HepG2 (cell line): ENCODE data around the gene NAIF1. TPM values are rescaled to one million over a fixed set of nuclear protein-coding genes. Genes with fewer than 3 reads are reported as not detected.
A peak's percentile ranks its signal among the peaks of the same experiment; 100 is the strongest.

Experiments
- ATAC-seq: fragments of 200-7000 bp; cut with Tn5 transposase; 3 replicates; pipeline ENCODE4 v1.9.1; 2020; ENCODE audit warnings: mild to moderate bottlenecking, moderate library complexity
- BruUV-seq: library from RNA; stranded (reverse); fragments of 400-500 nt; replicated peaks from 2 replicates; lab custom pipeline; 2021; lab: Mats Ljungman, UMichigan
- CTCF ChIA-PET: fragments of 300-600 bp; formaldehyde crosslinking; extraction: SDS; loops from one replicate; lab custom pipeline; 2021; ENCODE audit warnings: low total read pairs, inconsistent platforms, low intra/inter-chr PET ratio; lab: Yijun Ruan, JAX
- POLR2A ChIA-PET: fragments of 350-600 bp; sonication (Branson Sonifier 250); formaldehyde crosslinking; loops from one replicate; lab custom pipeline; 2020; ENCODE audit warnings: antibody characterized with exemption, inconsistent platforms; lab: Yijun Ruan, JAX
- DNase-seq: peaks from one replicate; pipeline ENCODE4 v3.0.0-alpha.2; 2015; ENCODE audit warnings: low spot score
- FAIRE-seq: peaks from 3 replicates; lab custom pipeline; 2011; peaks lifted over from hg19 to GRCh38; lab: Jason Lieb, UNC
- H2AFZ ChIP-seq: one replicate; pipeline ENCODE4 v1.6.1; 2011; ENCODE audit warnings: low read length, inconsistent platforms
- H3K27ac ChIP-seq: fragments of 300-600 bp; 3 replicates; pipeline ENCODE4 v1.8.0; 2011; ENCODE audit warnings: mixed run types, mild to moderate bottlenecking, mixed read lengths, low read length, inconsistent platforms; ENCODE audit not compliant: insufficient read depth; ENCODE audit errors: extremely low read length
- H3K27me3 ChIP-seq, 2 experiments: fragments of 200-600 bp in 1 of 2; 2 replicates in 1 of 2; 3 replicates in 1 of 2; pipeline versions ENCODE4 v1.6.0 to v1.8.0; 2011; ENCODE audit warnings: low read length in 2 of 2, mild to moderate bottlenecking in 2 of 2, moderate library complexity in 2 of 2, inconsistent platforms in 1 of 2; ENCODE audit not compliant: insufficient read depth in 2 of 2, control insufficient read depth in 1 of 2
- H3K36me3 ChIP-seq, 2 experiments: fragments of 200-600 bp in 1 of 2; replicated peaks in 1 of 2; 2 replicates in 1 of 2; 3 replicates in 1 of 2; pipeline versions ENCODE4 v1.5.1 to v1.8.0; 2011; ENCODE audit warnings: low read length in 2 of 2, inconsistent platforms in 1 of 2; ENCODE audit not compliant: insufficient read depth in 2 of 2, control insufficient read depth in 1 of 2
- H3K4me1 ChIP-seq: 2 replicates; pipeline ENCODE4 v1.5.1; 2012; ENCODE audit warnings: low read length, inconsistent platforms; ENCODE audit not compliant: insufficient read depth
- H3K4me2 ChIP-seq: 2 replicates; pipeline ENCODE4 v1.6.0; 2011; ENCODE audit warnings: low read depth, low read length, inconsistent platforms
- H3K4me3 ChIP-seq, 3 experiments: fragments of 200-600 bp in 1 of 3; sonication (generic), shearing (Covaris generic) in 1 of 3; replicated peaks in 1 of 3; 2 replicates each; pipeline ENCODE4 v1.5.1; 2011 to 2016; ENCODE audit warnings: low read length in 3 of 3, inconsistent platforms in 2 of 3, low read depth in 2 of 3, mild to moderate bottlenecking in 2 of 3, control low read depth in 1 of 3, mixed read lengths in 1 of 3; ENCODE audit not compliant: insufficient read depth in 1 of 3
- H3K79me2 ChIP-seq: one replicate; pipeline ENCODE4 v1.6.1; 2011; ENCODE audit warnings: low read length, inconsistent platforms; ENCODE audit not compliant: insufficient read depth
- H3K9ac ChIP-seq: 2 replicates; pipeline ENCODE4 v1.6.0; 2011; ENCODE audit warnings: mild to moderate bottlenecking, low read depth, low read length, inconsistent platforms; ENCODE audit not compliant: insufficient read depth
- H3K9me3 ChIP-seq: 2 replicates; pipeline ENCODE4 v1.5.1; 2012; ENCODE audit warnings: mild to moderate bottlenecking, low read length
- H4K20me1 ChIP-seq: 2 replicates; pipeline ENCODE4 v1.6.0; 2011; ENCODE audit warnings: inconsistent platforms, mild to moderate bottlenecking, low read length, moderate library complexity; ENCODE audit not compliant: insufficient read depth
- GATA4 ChIP-seq: sonication (generic); IDR thresholded peaks from 2 replicates; pipeline ENCODE4 v1.6.1; 2016; ENCODE audit warnings: antibody characterized with exemption, low read depth, borderline replicate concordance
- MXI1 ChIP-seq: IDR thresholded peaks from 3 replicates; pipeline ENCODE4 v1.6.1; 2012; ENCODE audit warnings: low read depth, low read length, inconsistent platforms, borderline replicate concordance
- NFYB ChIP-seq: sonication (generic); formaldehyde crosslinking; IDR thresholded peaks from 2 replicates; pipeline ENCODE4 v1.4.0; 2020; ENCODE audit warnings: missing genetic modification reagents
- NFYC ChIP-seq: IDR thresholded peaks from 2 replicates; pipeline ENCODE4 v1.6.1; 2016; ENCODE audit warnings: missing genetic modification reagents, missing compliant biosample characterization
- PATZ1 ChIP-seq: sonication (generic); formaldehyde crosslinking; IDR thresholded peaks from 2 replicates; pipeline ENCODE4 v1.4.0; 2020; ENCODE audit warnings: missing genetic modification reagents
- RFX1 ChIP-seq: fragments of 450-650 bp; IDR thresholded peaks from 2 replicates; pipeline ENCODE4 v1.6.1; 2017
- RFX3 ChIP-seq: IDR thresholded peaks from 2 replicates; pipeline ENCODE4 v1.6.1; 2016; ENCODE audit warnings: missing biosample characterization, missing genetic modification reagents
- RNF219 ChIP-seq: sonication (generic); formaldehyde crosslinking; IDR thresholded peaks from 2 replicates; pipeline ENCODE4 v1.5.0; 2020; ENCODE audit warnings: mild to moderate bottlenecking, missing genetic modification reagents
- ZBTB20 ChIP-seq: sonication (generic); formaldehyde crosslinking; IDR thresholded peaks from 2 replicates; pipeline ENCODE4 v1.8.1; 2023; ENCODE audit warnings: missing genetic modification reagents, low read depth, mild to moderate bottlenecking, borderline replicate concordance
- ZNF816 ChIP-seq: sonication (generic); formaldehyde crosslinking; IDR thresholded peaks from 2 replicates; pipeline ENCODE4 v1.8.0; 2022; ENCODE audit warnings: missing genetic modification reagents, mild to moderate bottlenecking, borderline replicate concordance
- WGBS: methylation state at CpG from one replicate; pipeline ENCODE4 v1.1.6; 2017; ENCODE audit warnings: low lambda C conversion rate; 5-methylcytosine and 5-hydroxymethylcytosine counted together
- in situ Hi-C: cut with HindIII; loops from 2 replicates; pipeline ENCODE4 v1.10.0; 2017; ENCODE audit warnings: low pct_unique_long_range_greater_than_20kb; ENCODE audit not compliant: extremely low pct_ligation_motif_present
- intact Hi-C: fragments of 100-400 bp; cut with micrococcal nuclease; formaldehyde crosslinking; loops from one replicate; pipeline ENCODE4 v1.10.0; 2022; ENCODE audit not compliant: unreplicated experiment
- polyA plus RNA-seq, 8 experiments: library from polyadenylated mRNA; depleted of rRNA in 3 of 8; stranded (reverse) in 7 of 8; unstranded in 1 of 8; fragments of >200 nt; fragmentation: Illumina TruSeq in 4 of 8; extraction: Trizol in 4 of 8; gene quantifications; 2 replicates each; pipeline versions ENCODE4 v1.2.1 to v1.2.3, GENCODE V29; 2011 to 2016; ENCODE audit warnings: low read depth in 4 of 8, missing spikeins in 1 of 8, mixed read lengths in 1 of 8; ENCODE audit not compliant: insufficient read depth in 1 of 8
- total RNA-seq, 5 experiments: library from RNA; depleted of rRNA; stranded (reverse); fragments of >200 nt; fragmentation: Illumina TruSeq; extraction: Trizol; gene quantifications; 2 replicates each; pipeline ENCODE4 v1.2.3, GENCODE V29; 2016; ENCODE audit warnings: low read depth in 1 of 5

NAIF1 gene
- total and polyA plus RNA-seq, 2 of the 13 experiments (the other 11 are each of a cell fraction or from before 2014, with no cell fraction given): 6.0 to 6.9 TPM

GRCh38 chr9:128094950-128095544 lies 27.9 kb upstream of the NAIF1 start (continued):
- TF ChIP-seq RNF219 (CRISPR knock-in tag) (no peak), PATZ1 (CRISPR knock-in tag) (peak; percentile 84)

- H3K9me3 ChIP-seq: no peaks in the 10 kb centered on the region
- no peak overlapping the region for H3K9ac ChIP-seq
- ChIA-PET POLR2A (interaction anchor here (0.6 to 1.3 kb wide), 4 partner anchors 9 to 35 kb away, joined by 3 to 6 read pairs (median 4); partner anchors contain the start of gene NAIF1), CTCF (no interaction called here)
- DNase-seq (no peak), FAIRE-seq (no peak), ATAC-seq (no peak)
- no peak overlapping the region for H3K4me3 ChIP-seq
- H2AFZ ChIP-seq: no peak overlapping the region
- TF ChIP-seq ZNF816 (CRISPR knock-in tag) (no peak), ZBTB20 (CRISPR knock-in tag) (no peak), NFYB (CRISPR knock-in tag) (peak; percentile 59), RFX3 (CRISPR knock-in tag) (peak; percentile 52; the same call in 1 of the 2 replicates), MXI1 (peak; percentile 25; the same call in 1 of the 3 replicates), GATA4 (no peak), RFX1 (peak; percentile 66; the same call in 1 of the 2 replicates), NFYC (peak; percentile 49; the same call in 1 of the 2 replicates)
- H3K27me3 ChIP-seq: no peaks in the 10 kb centered on the region; a peak in 1 of 5 replicates
- no TSS peak for BruUV-seq
- H3K4me2 ChIP-seq: no peak overlapping the region
- peaks cover 3% of the 10 kb centered on the region; the same call in 1 of the 2 replicates for H4K20me1 ChIP-seq
- intact Hi-C loops: no loop called here
- peak overlapping the region; percentile 38 for H3K27ac ChIP-seq
- H3K79me2 ChIP-seq: peaks cover 15% of the 10 kb centered on the region
- in situ Hi-C loops: no loop called here
- peaks cover 46% of the 10 kb centered on the region for H3K4me1 ChIP-seq
- no peaks in the 10 kb centered on the region; a peak in 3 of 5 replicates for H3K36me3 ChIP-seq
- WGBS: 97% methylated on average over 7 of the region's 8 CpGs
Measured at GRCh38 chr9:128094166-128094949, 27.2 kb upstream of the NAIF1 start.
